Heart right ventricle (tissue), 16 donors: ENCODE results near the gene HYAL3. TPM values are rescaled to one million over a fixed set of nuclear protein-coding genes. Genes with fewer than 3 reads are reported as not detected.
"Not testable (repeated sequence)": the region's sequence is repeated elsewhere in the genome, so short reads cannot be mapped to it uniquely, and the experiment has no call there.

Source experiments
- ATAC-seq, 8 donors: fragments of 200-7000 bp; cut with Tn5 transposase; one replicate each; pipeline ENCODE4 v1.9.1; 2020; ENCODE audit warnings: mild to moderate bottlenecking in 8 of 8, moderate library complexity in 8 of 8, moderate number of reproducible peaks in 1 of 8
- DNase-seq, 2 donors: peaks; one replicate each; pipeline ENCODE4 v3.0.0-alpha.2; 2020
- H3K27ac ChIP-seq, 10 donors: fragments of 200-600 bp; sonication (generic) in 2 of 10; one replicate each; pipeline versions ENCODE4 v1.5.0 to v1.8.0; 2020 to 2022; ENCODE audit warnings: mild to moderate bottlenecking in 3 of 10
- H3K27me3 ChIP-seq, 7 donors: fragments of 200-600 bp; one replicate each; pipeline ENCODE4 v1.8.0; 2021 to 2022; ENCODE audit warnings: mild to moderate bottlenecking in 2 of 7
- H3K36me3 ChIP-seq, 9 donors: fragments of 200-600 bp; sonication (generic) in 1 of 9; one replicate each; pipeline versions ENCODE4 v1.5.0 to v1.8.0; 2020 to 2022; ENCODE audit warnings: mild to moderate bottlenecking in 2 of 9
- H3K4me1 ChIP-seq, 9 donors: fragments of 200-600 bp; sonication (generic) in 1 of 9; one replicate each; pipeline versions ENCODE4 v1.5.0 to v1.8.0; 2020 to 2022; ENCODE audit warnings: mild to moderate bottlenecking in 4 of 9
- H3K4me3 ChIP-seq, 10 donors: fragments of 200-600 bp; sonication (generic) in 2 of 10; one replicate each; pipeline versions ENCODE4 v1.5.0 to v1.8.0; 2020 to 2022; ENCODE audit warnings: mild to moderate bottlenecking in 7 of 10, moderate library complexity in 2 of 10
- H3K9me3 ChIP-seq, 11 donors: fragments of 200-600 bp in 10 of 11; sonication (generic) in 2 of 11; one replicate each; pipeline versions ENCODE4 v1.5.0 to v1.8.0; 2013 to 2022; ENCODE audit warnings: mild to moderate bottlenecking in 2 of 11, control low read depth in 1 of 11, moderate library complexity in 1 of 11
- WGBS, 2 donors: extraction: QIAGEN DNeasy Blood & Tissue Kit; methylation state at CpG; one replicate each; pipeline ENCODE4 v1.1.7; 2013; ENCODE audit warnings: inconsistent platforms in 1 of 2; 5-methylcytosine and 5-hydroxymethylcytosine counted together
- intact Hi-C, 10 donors: fragments of 100-400 bp; cut with DNase I; formaldehyde crosslinking; loops; one replicate each; pipeline versions ENCODE4 v1.11.1 to v1.14.2; 2022
- polyA plus RNA-seq, 2 donors: library from polyadenylated mRNA; stranded (reverse); fragments of 200-250 nt; gene quantifications; one replicate each; pipeline ENCODE4 v1.2.3, GENCODE V29; 2013
- total RNA-seq, 10 donors: library from RNA; stranded (reverse); fragmentation: NEBNext Ultra II Directional in 3 of 10; extraction: Animal tissue kit (Norgen Biotek cat#: 25700) in 3 of 10; gene quantifications; one replicate each; pipeline versions ENCODE4 v1.2.1 to v1.2.4, GENCODE V29; 2021 to 2023
- TF ChIP-seq, protein P1 (sequence below), 9 donors: fragments of 200-600 bp; sonication (generic) in 2 of 9; IDR thresholded peaks; one replicate each; pipeline versions ENCODE4 v1.5.0 to v1.8.0; 2021 to 2022; ENCODE audit warnings: antibody characterized with exemption in 9 of 9, mild to moderate bottlenecking in 5 of 9, moderate library complexity in 1 of 9
- donor health status: Arrhythmogenic right ventricular cardiomyopathy.
- donor health status: ischemic (EF 13 %, LVEDD 7.1; RV severe dilation, severe dysfunction).
- donor health status: healthy with polysubstance abuse.
- donor health status: DM: no; HTN: yes; CAD: no.
- donor health status: DM: no; HTN: no; CAD: no.
- donor health status: ischemic (EF 25% LVEDD 6.9; RV normal size, moderate dysfunction).
- donor health status: ischemic (EF 25% LVEDD 5.7; RV mildly dilated, moderate dysfunction).
- donor health status: healthy.
- donor health status: DM: yes; HTN: yes; CAD: no.
- donor health status: Ischemic cardiomyopathy.
- donor health status: ischemic (EF 35%, LVEDD 5.7; RV mildly dilated, moderate dysfunction).
- donor health status: nonischemic (EF 11% LVEDD 7.7; RV severe dilation, severe dysfunction).
- donor health status: DM: yes; HTN: yes; CAD: no.
- donor health status: PGD.
- donor health status: ischemic (EF 29% LVEDD 5.4; RV normal size, mild dysfunction).
- donor health status: nonischemic (EF 23%, LVEDD 6.1; RV moderate dilation, normal function).

Gene HYAL3
- total and polyA plus RNA-seq, 12 donors: 0.80 to 3.0 (median 2.0) TPM

DNA sequence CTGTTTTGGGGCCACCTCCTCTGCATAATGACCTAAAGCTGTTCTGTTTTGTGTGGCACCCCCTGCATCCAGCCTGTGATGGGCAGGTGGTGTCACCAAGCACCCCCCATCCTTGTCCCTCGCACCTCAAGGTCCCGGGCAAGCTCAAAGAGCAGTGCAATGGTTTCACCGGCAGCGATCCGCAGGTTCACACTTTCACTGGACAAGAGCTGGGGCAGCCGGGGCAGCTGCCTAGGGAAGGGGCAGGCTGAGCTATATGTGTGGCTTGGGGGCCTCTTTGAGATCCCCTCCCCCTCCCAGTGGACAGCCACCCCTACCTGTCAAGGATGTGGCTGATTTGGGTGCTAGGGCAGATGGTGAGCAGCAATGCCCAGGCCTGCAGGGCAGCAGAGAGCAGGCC, 10.1 kb downstream of the HYAL3 start:
- H3K9me3 ChIP-seq: no peaks in the 10 kb centered on the region
- H3K27ac ChIP-seq: peak overlapping the region in 1 of 10 donors; percentile 6
- ATAC-seq (no peak), DNase-seq (no peak)
- TF ChIP-seq, protein P1, sequence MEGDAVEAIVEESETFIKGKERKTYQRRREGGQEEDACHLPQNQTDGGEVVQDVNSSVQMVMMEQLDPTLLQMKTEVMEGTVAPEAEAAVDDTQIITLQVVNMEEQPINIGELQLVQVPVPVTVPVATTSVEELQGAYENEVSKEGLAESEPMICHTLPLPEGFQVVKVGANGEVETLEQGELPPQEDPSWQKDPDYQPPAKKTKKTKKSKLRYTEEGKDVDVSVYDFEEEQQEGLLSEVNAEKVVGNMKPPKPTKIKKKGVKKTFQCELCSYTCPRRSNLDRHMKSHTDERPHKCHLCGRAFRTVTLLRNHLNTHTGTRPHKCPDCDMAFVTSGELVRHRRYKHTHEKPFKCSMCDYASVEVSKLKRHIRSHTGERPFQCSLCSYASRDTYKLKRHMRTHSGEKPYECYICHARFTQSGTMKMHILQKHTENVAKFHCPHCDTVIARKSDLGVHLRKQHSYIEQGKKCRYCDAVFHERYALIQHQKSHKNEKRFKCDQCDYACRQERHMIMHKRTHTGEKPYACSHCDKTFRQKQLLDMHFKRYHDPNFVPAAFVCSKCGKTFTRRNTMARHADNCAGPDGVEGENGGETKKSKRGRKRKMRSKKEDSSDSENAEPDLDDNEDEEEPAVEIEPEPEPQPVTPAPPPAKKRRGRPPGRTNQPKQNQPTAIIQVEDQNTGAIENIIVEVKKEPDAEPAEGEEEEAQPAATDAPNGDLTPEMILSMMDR (IDR thresholded peaks at IDR 0.05): no peak
- no peaks in the 10 kb centered on the region for H3K27me3 ChIP-seq
- intact Hi-C loops: no loop called here
- H3K36me3 ChIP-seq: peaks cover 0 to 43% (median 28%) of the 10 kb centered on the region in 9 donors
- WGBS, 2 donors: 94 to 97% methylated on average over 6 of the region's 6 CpGs
- peaks cover 17 to 67% (median 47%) of the 10 kb centered on the region in 9 donors for H3K4me1 ChIP-seq
- no peak overlapping the region for H3K4me3 ChIP-seq

DNA sequence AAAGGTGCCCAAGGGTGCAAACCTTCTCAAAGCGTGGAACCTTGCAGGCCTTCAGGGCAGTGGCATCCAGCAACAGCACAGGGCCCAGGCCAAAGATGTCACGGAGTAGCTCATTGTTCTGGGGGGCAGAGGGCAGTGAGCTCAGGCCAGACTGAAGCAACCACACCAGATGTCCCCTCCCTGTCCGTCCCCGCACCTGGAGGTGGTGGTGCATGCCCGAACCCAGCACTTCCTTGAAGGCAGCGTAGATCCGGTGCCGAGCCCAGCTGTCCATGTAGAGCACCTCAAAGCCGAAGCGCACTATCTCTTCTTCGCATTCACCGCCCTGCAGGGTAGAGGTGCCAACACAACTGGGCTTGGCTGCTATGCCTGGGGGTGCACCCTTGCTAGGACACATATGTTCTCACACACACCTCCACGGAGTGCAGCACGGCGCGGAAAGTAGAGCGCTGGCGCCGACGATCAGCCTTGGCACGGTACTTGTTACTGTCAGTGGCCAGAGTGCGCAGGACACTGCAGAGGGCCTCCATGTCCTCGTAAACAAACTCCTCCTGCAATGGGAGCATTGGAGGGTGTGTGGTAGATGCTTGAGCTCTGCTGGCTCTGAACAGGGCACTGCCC, 10.7 kb downstream of the HYAL3 start:
- TF ChIP-seq, protein P1 (IDR thresholded peaks at IDR 0.05): no peak
- H3K4me3 ChIP-seq: no peak overlapping the region
- H3K4me1 ChIP-seq: peaks cover 17 to 66% (median 47%) of the 10 kb centered on the region in 9 donors
- H3K27ac ChIP-seq: peak overlapping the region in 8 of 10 donors; percentile 70 to 88 (median 80)
- H3K9me3 ChIP-seq: no peaks in the 10 kb centered on the region
- H3K27me3 ChIP-seq: no peaks in the 10 kb centered on the region
- intact Hi-C loops: no loop called here
- 89 to 93% methylated on average over 23 of the region's 23 CpGs for WGBS, 2 donors
- peaks cover 0 to 43% (median 28%) of the 10 kb centered on the region in 9 donors for H3K36me3 ChIP-seq
- DNase-seq (no peak), ATAC-seq (no peak)

DNA sequence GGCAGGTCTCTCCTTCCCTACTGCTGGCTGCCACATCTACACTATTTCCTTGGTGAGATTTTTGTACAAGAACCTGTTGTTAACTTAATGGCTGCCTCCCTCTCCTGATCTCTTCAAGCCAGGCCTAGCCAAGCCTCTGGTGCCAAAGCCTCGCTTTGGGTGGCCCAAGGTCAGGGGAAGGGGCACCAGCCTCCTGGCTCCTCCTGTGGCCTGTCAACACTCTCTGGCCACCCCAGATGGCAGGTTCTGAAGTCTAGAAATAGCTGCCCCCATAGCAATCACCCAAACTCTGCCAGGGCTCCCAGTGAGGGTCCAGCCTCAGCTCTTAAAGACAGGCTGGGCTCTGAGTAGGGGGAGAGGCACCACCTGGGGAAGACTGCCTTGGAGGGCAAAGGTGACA, 11.9 kb downstream of the HYAL3 start:
- Histone ChIP-seq H3K27ac (peak overlapping the region in 9 of 10 donors; percentile 42 to 88 (median 79)), H3K27me3 (no peaks in the 10 kb centered on the region), H3K4me1 (peaks cover 10 to 57% (median 37%) of the 10 kb centered on the region in 9 donors), H3K36me3 (peaks cover 0 to 43% (median 28%) of the 10 kb centered on the region in 9 donors), H3K4me3 (no peak overlapping the region), H3K9me3 (no peaks in the 10 kb centered on the region)
- TF ChIP-seq, protein P1 (IDR thresholded peaks at IDR 0.05): no peak
- intact Hi-C loops: no loop called here
- ATAC-seq (peak; percentile 38 to 71 (median 55)), DNase-seq (peak; percentile 61 to 68)
- WGBS, 2 donors: 56 to 71% methylated on average over 1 of the region's 1 CpG

DNA sequence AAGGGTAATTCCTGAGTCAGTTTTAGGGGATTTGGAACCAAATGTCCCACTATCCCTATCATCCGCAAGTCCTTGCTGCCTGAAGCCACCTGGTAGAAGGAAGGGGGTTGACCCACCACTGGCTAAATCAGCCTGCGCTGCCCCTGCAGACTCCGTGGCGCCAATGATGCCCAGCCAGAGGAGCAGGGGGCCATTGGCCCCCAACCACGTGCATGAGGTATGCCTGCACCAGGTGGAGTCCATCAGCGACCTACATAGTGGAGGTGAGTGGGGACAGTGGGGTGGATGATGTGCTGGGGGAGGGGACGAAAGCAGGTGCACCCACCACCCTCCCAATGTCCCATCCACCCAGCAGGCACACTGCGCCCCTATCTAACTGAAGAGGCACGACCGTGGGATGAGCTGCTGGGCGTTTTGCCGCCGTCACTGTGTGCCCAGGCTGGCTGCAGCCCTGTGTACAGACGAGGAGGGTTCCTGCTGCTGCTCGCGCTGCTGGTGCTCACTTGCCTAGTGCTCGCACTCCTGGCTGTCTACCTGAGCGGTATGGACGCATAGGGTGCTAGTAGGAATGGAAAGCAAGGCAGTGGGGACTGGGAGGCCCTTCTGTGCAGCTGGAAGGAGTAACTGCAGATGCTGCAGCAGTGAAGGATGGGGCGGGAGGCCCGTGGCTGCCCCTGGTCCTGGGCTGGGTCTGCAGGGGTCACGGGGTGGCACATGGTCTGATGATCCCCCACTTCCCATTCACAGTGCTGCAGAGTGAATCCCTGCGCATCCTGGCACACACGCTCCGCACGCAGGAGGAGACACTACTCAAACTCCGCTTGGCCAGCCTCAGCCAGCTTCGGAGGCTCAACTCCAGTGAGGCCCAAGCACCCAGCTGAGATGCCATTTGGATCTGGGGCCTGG, 12.6 kb downstream of the HYAL3 start:
- Histone ChIP-seq H3K27ac (peak overlapping the region in 9 of 10 donors; percentile 42 to 88 (median 79)), H3K4me3 (no peak overlapping the region), H3K36me3 (peaks cover 0 to 43% (median 28%) of the 10 kb centered on the region in 9 donors), H3K4me1 (peaks cover 9 to 54% (median 32%) of the 10 kb centered on the region in 9 donors), H3K9me3 (no peaks in the 10 kb centered on the region), H3K27me3 (no peaks in the 10 kb centered on the region)
- intact Hi-C loops: no loop called here
- TF ChIP-seq, protein P1 (IDR thresholded peaks at IDR 0.05): no peak
- ATAC-seq (peak in 2 of 8 donors; percentile 2 to 10), DNase-seq (no peak)
- 85% methylated on average over 28 of the region's 28 CpGs for WGBS, 2 donors

DNA sequence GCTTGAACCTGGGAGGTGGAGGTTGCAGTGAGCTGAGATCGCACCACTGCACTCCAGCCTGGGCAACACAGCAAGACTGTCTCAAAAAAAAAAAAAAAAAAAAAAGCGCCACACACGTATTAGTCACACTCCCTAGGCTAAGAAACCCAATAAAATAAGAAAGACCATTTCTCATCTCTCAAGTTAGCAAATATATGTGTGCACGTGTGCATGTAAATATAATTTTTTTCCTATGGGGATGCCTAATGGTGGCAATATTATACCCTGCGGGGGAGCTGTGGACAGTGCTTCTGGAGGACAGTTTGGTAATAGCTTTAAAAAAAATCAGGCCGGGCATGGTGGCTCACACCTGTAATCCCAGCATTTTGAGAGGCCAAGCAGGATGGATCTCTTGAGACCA, 15.1 kb downstream of the HYAL3 start:
- H3K9me3 ChIP-seq, H3K27ac ChIP-seq, H3K27me3 ChIP-seq, H3K4me3 ChIP-seq, DNase-seq, intact Hi-C loops, ATAC-seq: not testable (repeated sequence)
- Histone ChIP-seq H3K4me1 (peaks cover 0 to 54% (median 25%) of the 10 kb centered on the region in 9 donors), H3K36me3 (peaks cover 0 to 29% (median 18%) of the 10 kb centered on the region in 9 donors)
- 86 to 90% methylated on average over 6 of the region's 6 CpGs for WGBS, 2 donors
